ENCODE results near the gene ADCK1. TPM values are rescaled to one million over a fixed set of nuclear protein-coding genes. Genes with fewer than 3 reads are reported as not detected.

Gene ADCK1
- total and polyA plus RNA-seq, 2 of the 13 experiments (the other 11 are each of a cell fraction or from before 2014, with no cell fraction given) = 3.9 to 6.3 TPM

GRCh38 chr14:77822307-77822706 is 22.4 kb downstream of the ADCK1 start:
- Histone ChIP-seq H3K9ac (ENCODE audit: insufficient read depth, low read depth, low read length) (no peak overlapping the region), H3K27me3 (ENCODE audit: control insufficient read depth in 1 of 2, insufficient read depth in 2 of 2, low read length in 2 of 2) (no peaks in the 10 kb centered on the region), H2AFZ (ENCODE audit: low read length) (no peak overlapping the region), H3K4me1 (ENCODE audit: insufficient read depth, low read length) (no peaks in the 10 kb centered on the region; the same call in 1 of the 2 replicates), H3K9me3 (ENCODE audit: low read length) (no peaks in the 10 kb centered on the region), H3K27ac (ENCODE audit: extremely low read length, insufficient read depth, low read length) (no peak overlapping the region), H3K4me3 (replicated peaks in 1 of 3; ENCODE audit: insufficient read depth in 1 of 3, low read depth in 2 of 3, low read length in 3 of 3) (no peak overlapping the region), H4K20me1 (ENCODE audit: insufficient read depth, low read length) (no peaks in the 10 kb centered on the region), H3K36me3 (replicated peaks in 1 of 2; ENCODE audit: control insufficient read depth in 1 of 2, insufficient read depth in 2 of 2, low read length in 2 of 2) (no peaks in the 10 kb centered on the region), H3K79me2 (ENCODE audit: insufficient read depth, low read length) (no peaks in the 10 kb centered on the region), H3K4me2 (ENCODE audit: low read depth, low read length) (no peak overlapping the region)
- intact Hi-C loops (cut with micrococcal nuclease; ENCODE audit: unreplicated experiment) = no loop called here
- no peak for FAIRE-seq
- BruUV-seq (replicated peaks) = no TSS peak
- DNase-seq (ENCODE audit: low spot score) = no peak
- CTCF ChIA-PET (ENCODE audit: low intra/inter-chr PET ratio, low total read pairs) = no interaction called here
- POLR2A ChIA-PET = no interaction called here
- WGBS (ENCODE audit: low lambda C conversion rate) = 86% methylated on average over 3 of the region's 5 CpGs
- no peak; the same call in 2 of the 3 replicates for ATAC-seq
- no peak for TF ChIP-seq KAT2B (IDR thresholded peaks at IDR 0.05; ENCODE audit: borderline replicate concordance, low read depth, low read length)
- no peak for TF ChIP-seq ZNF567 (CRISPR knock-in tag; IDR thresholded peaks at IDR 0.05; ENCODE audit: borderline replicate concordance)
- no peak for TF ChIP-seq SIN3A (IDR thresholded peaks at IDR 0.05; ENCODE audit: borderline replicate concordance, low read depth, low read length)
- TF ChIP-seq YY1 (IDR thresholded peaks at IDR 0.05; ENCODE audit: insufficient read depth, insufficient replicate concordance, low read depth, low read length) = no peak
- no peak for TF ChIP-seq MATR3 (CRISPR knock-in tag; IDR thresholded peaks at IDR 0.05)
- no peak for TF ChIP-seq MEIS2 (CRISPR knock-in tag; IDR thresholded peaks at IDR 0.05)
- TF ChIP-seq NFKB2 (CRISPR knock-in tag; IDR thresholded peaks at IDR 0.05; ENCODE audit: borderline replicate concordance) = no peak
- no peak for TF ChIP-seq SNAI1 (CRISPR knock-in tag; IDR thresholded peaks at IDR 0.05; ENCODE audit: borderline replicate concordance)
- TF ChIP-seq ZNF530 (CRISPR knock-in tag; IDR thresholded peaks at IDR 0.05; ENCODE audit: low read depth) = no peak
- no peak for TF ChIP-seq ZNF281 (CRISPR knock-in tag; IDR thresholded peaks at IDR 0.05; ENCODE audit: borderline replicate concordance)
- in situ Hi-C loops (cut with HindIII; ENCODE audit: extremely low pct_ligation_motif_present, low pct_unique_long_range_greater_than_20kb) = no loop called here

All from HepG2 (cell line).